ENCODE results near the gene AFAP1L2.
A peak's percentile ranks its signal among the peaks of the same experiment; 100 is the strongest.

AFAP1L2 gene

DNA sequence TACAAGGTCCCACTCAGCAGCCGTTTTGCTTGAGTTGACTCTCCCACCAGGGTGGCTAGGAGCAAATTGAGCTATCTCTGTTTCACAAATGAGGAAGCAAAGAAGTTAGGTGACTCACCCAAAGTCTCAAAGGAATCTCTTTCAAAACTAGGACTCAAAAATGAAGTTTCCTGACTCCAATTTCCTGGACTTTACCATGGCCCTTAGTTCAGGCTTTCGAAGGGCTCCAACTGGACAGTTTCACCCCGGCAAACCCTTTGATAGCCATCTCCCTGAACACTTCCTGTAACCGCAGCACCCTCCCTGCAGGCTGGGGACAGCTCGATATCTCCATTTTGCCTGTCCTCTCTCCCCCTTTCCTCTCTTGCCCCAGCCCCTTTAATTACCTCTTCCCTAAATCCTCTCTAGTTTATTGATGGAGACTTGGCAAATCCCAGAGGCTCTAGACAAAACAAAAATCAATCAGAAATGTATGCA, 4.7 kb upstream of the AFAP1L2 start:
- TF ChIP-seq, protein P1, sequence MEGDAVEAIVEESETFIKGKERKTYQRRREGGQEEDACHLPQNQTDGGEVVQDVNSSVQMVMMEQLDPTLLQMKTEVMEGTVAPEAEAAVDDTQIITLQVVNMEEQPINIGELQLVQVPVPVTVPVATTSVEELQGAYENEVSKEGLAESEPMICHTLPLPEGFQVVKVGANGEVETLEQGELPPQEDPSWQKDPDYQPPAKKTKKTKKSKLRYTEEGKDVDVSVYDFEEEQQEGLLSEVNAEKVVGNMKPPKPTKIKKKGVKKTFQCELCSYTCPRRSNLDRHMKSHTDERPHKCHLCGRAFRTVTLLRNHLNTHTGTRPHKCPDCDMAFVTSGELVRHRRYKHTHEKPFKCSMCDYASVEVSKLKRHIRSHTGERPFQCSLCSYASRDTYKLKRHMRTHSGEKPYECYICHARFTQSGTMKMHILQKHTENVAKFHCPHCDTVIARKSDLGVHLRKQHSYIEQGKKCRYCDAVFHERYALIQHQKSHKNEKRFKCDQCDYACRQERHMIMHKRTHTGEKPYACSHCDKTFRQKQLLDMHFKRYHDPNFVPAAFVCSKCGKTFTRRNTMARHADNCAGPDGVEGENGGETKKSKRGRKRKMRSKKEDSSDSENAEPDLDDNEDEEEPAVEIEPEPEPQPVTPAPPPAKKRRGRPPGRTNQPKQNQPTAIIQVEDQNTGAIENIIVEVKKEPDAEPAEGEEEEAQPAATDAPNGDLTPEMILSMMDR (IDR thresholded peaks at IDR 0.05; ENCODE audit: low read depth, low read length, missing control alignments), result no peak
- DNase-seq (ENCODE audit: low read depth), result no peak
- H3K4me3 ChIP-seq (ENCODE audit: low read depth, low read length), result no peak overlapping the region

DNA sequence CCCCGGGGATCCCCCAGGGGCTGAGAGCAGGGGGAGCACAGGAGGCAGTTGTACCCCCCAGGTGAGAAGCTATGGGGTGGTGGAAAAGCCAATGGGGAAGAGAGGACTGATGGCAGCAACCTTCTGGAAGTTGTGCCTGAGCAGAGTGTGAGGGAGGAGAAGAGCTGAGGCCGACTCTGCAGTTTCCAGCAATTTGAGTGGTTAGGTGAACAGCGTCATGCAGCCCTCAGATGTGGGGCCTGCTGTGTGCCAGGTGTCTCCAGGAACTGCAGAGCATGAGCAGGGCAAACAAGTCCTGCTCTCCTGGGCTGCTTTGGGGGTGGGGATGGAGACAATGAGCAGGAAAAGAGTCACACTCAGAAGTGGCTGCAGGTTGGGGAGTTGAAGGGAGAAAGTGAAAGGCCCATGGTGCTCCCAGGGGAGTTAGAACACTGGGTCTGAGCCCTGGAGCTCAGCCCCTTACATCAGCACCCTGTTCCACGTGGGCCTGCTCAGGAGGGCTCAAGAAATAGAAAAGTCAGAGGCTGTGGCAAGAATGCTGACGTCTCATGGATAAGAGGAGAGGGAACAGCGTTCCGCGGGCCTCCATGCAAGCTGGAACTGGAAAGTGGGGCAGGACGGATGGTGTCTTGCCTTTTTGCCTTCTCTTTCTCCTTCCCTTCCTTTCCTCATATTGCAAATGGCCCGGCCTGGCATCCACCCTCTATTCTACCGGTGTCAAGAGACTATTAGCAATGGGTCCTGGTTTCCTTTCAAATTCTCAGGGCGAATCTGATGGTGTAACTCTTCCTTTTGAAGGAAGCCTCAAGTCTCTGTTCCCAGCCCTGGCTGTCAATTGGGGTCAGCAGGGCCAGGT, 4.0 kb upstream of the AFAP1L2 start:
- no peak overlapping the region for H3K4me3 ChIP-seq (ENCODE audit: low read depth, low read length)
- TF ChIP-seq, protein P1 (IDR thresholded peaks at IDR 0.05; ENCODE audit: low read depth, low read length, missing control alignments), result no peak
- no peak for DNase-seq (ENCODE audit: low read depth)

DNA sequence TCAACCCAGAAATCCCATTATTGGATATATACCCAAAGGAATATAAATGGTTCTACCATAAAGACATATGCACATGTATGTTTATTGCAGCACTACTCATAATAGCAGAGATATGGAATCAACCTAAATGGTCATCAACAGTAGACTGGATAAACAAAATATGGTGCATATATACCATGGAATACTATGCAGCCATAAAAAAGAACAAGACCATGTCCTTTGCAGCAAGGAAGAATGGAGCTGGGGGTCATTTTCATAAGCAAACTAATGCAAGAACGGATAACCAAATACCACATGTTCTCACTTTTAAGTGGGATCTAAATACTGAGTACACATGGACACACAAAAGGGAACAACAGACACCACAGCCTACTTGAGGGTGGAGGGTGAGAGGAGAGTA, 2.2 kb upstream of the AFAP1L2 start:
- TF ChIP-seq, protein P1 (IDR thresholded peaks at IDR 0.05; ENCODE audit: low read depth, low read length, missing control alignments), result no peak
- H3K4me3 ChIP-seq (ENCODE audit: low read depth, low read length), result no peak overlapping the region
- DNase-seq (ENCODE audit: low read depth), result no peak

DNA sequence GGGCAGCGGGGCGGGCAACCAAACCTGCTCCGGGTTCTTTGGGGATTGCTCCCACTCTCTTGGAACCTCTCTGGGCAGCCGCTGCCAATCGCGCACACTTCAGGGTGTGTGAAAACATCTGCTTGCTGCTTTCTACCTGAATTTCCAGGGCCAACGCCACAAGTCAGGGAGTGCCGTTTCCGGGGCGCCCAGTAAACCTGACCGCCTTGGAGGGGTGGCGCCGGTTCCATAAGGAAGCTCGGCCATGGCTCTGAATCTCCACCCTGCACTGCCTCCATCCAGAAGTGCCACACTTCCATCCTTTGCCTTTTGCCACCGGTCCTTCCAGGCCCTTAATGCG, 679 bp upstream of the AFAP1L2 start:
- H3K4me3 ChIP-seq (ENCODE audit: low read depth, low read length), result no peak overlapping the region
- no peak for DNase-seq (ENCODE audit: low read depth)
- TF ChIP-seq, protein P1 (IDR thresholded peaks at IDR 0.05; ENCODE audit: low read depth, low read length, missing control alignments), result no peak

DNA sequence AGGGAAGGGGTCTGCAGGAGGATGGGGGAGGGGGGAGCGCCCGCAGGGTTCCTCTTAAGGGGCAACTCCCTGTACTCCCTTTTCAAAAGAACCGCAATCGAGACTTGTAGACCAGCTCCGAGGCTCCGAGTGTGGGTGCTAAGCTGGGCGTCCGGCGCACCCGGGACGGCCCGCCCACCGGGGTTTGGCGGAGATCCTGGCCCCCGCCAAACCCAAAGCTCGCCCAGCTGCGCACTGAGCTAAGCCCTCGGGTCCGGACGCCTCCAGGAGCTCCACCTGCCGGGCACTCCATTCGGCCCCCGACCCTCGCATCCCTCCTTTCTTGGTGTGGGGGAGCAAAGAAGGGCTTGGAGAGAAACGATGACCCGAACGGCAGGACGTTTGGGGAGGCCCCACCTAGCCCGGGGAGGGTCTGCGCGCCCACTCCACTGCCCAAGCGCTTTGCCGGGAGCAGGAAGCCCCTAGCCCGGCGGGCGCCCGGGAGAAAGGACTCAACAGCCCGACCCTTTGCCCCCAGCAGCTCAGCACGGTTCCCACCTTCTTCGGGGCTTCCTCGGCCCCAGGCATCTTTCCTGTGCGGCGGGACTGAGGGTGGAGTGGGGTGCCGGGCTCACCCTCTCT, 651 bp downstream of the AFAP1L2 start:
- TF ChIP-seq, protein P1 (IDR thresholded peaks at IDR 0.05; ENCODE audit: low read depth, low read length, missing control alignments), result no peak
- DNase-seq (ENCODE audit: low read depth), result no peak
- peak overlapping the region; percentile 38; the same call in 1 of the 2 replicates for H3K4me3 ChIP-seq (ENCODE audit: low read depth, low read length)

GRCh38 chr10:114402871-114403540, 1.3 kb downstream of the AFAP1L2 start:
- TF ChIP-seq, protein P1 (IDR thresholded peaks at IDR 0.05; ENCODE audit: low read depth, low read length, missing control alignments), result no peak
- no peak for DNase-seq (ENCODE audit: low read depth)
- H3K4me3 ChIP-seq (ENCODE audit: low read depth, low read length), result peak overlapping the region; percentile 24; the same call in 1 of the 2 replicates

Measured in GM12864 (cell line).